Prostate gland (tissue), 2 donors: ENCODE measurements around the gene ZCCHC24. TPM values are rescaled to one million over a fixed set of nuclear protein-coding genes. Genes with fewer than 3 reads are reported as not detected.

Experiments
- DNase-seq: peaks from one replicate; pipeline ENCODE4 v3.0.0-alpha.2; 2019; ENCODE audit warnings: low spot score
- H3K27ac ChIP-seq, 2 donors: fragments of 200-600 bp; sonication (generic); 2 replicates each; pipeline ENCODE4 v1.5.1; 2017 to 2019
- H3K27me3 ChIP-seq: fragments of 200-600 bp; sonication (generic); replicated peaks from 2 replicates; pipeline ENCODE4 v1.5.1; 2019; ENCODE audit not compliant: insufficient read depth
- H3K36me3 ChIP-seq, 2 donors: fragments of 200-600 bp; sonication (generic); 1 replicate in 1 of 2; 2 replicates in 1 of 2; pipeline versions ENCODE4 v1.5.1 to v1.8.1; 2017 to 2019
- H3K4me1 ChIP-seq: fragments of 200-600 bp; sonication (generic); replicated peaks from 2 replicates; pipeline ENCODE4 v1.5.1; 2019
- H3K4me3 ChIP-seq, 2 donors: fragments of 200-600 bp; sonication (generic); 2 replicates each; pipeline ENCODE4 v1.5.1; 2017 to 2019
- H3K9me3 ChIP-seq: fragments of 200-600 bp; sonication (generic); 2 replicates; pipeline ENCODE4 v1.5.1; 2017
- CTCF ChIP-seq, 4 experiments: fragments of 200-600 bp in 2 of 4; fragments of 450-650 bp in 2 of 4; sonication (generic) in 2 of 4; IDR thresholded peaks; 1 replicate in 3 of 4; 2 replicates in 1 of 4; pipeline ENCODE4 v1.5.1; 2016 to 2019; ENCODE audit warnings: antibody characterized with exemption in 4 of 4, mild to moderate bottlenecking in 2 of 4, moderate library complexity in 2 of 4
- POLR2A ChIP-seq: fragments of 450-650 bp; IDR thresholded peaks from one replicate; pipeline ENCODE4 v1.6.1; 2016; ENCODE audit warnings: antibody characterized with exemption, mild to moderate bottlenecking
- POLR2AphosphoS5 ChIP-seq: sonication (generic); formaldehyde crosslinking; IDR thresholded peaks from one replicate; pipeline ENCODE4 v1.6.1; 2017; ENCODE audit warnings: antibody characterized with exemption
- WGBS: methylation state at CpG from one replicate; pipeline ENCODE4 v1.1.5; 2018; 5-methylcytosine and 5-hydroxymethylcytosine counted together
- intact Hi-C: fragments of 100-400 bp; cut with DNase I; formaldehyde crosslinking; loops from one replicate; pipeline ENCODE4 v1.14.2; 2022
- total RNA-seq, 2 donors: library from RNA; depleted of rRNA; stranded (reverse); fragments of >200 nt; gene quantifications; one replicate each; pipeline ENCODE4 v1.1.0, GENCODE V29; 2016

ZCCHC24 gene
- total RNA-seq, 2 donors from 2014 or later: 20.8 to 51.2 TPM

- intact Hi-C loops: loop anchor here (2.0 to 5.0 kb wide), 2 partner anchors 92 to 113 kb away; no protein-coding TSS in a partner anchor
- Histone ChIP-seq H3K4me3 (no peak overlapping the region), H3K4me1 (no peaks in the 10 kb centered on the region), H3K27ac (no peak overlapping the region), H3K27me3 (no peaks in the 10 kb centered on the region), H3K9me3 (no peaks in the 10 kb centered on the region), H3K36me3 (no peaks in the 10 kb centered on the region)
- WGBS: 10% methylated on average over 7 of the region's 7 CpGs
- DNase-seq: peak; percentile 64
- no peak for TF ChIP-seq POLR2A
- TF ChIP-seq CTCF (IDR thresholded peaks at IDR 0.05): peak; percentile 94 to 98 (median 96)
- peak; percentile 61 for TF ChIP-seq POLR2AphosphoS5
Measured at GRCh38 chr10:79374312-79375191, 70.9 kb downstream of the ZCCHC24 start.

DNA sequence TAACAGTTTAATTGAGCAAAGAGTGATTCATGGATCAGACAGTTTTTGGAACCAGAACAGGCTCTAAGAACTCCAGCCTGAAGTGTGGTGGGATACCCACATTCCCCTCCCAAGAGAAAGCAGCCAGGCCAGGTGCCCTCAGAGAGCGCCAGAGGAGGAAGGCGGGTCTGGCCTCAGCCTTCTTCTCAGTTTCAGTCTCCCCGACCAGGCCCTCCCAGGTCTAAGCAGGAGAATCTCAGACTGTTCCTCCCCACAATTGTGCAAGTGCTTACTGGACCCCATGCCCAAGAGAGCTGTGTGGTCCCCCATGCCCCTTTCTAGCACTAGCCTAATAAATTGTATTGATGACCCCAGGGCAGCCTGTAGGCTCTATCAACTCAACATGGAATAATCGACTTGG, 72.6 kb downstream of the ZCCHC24 start:
- WGBS: 95% methylated on average over 3 of the region's 4 CpGs
- intact Hi-C loops: loop anchor here (5.0 kb wide), 1 partner anchor 114 kb away; no protein-coding TSS in a partner anchor
- DNase-seq: no peak

GRCh38 chr10:79367426-79368189, 77.8 kb downstream of the ZCCHC24 start:
- no peak overlapping the region for H3K27ac ChIP-seq
- TF ChIP-seq POLR2A: no peak
- no peak for TF ChIP-seq CTCF (IDR thresholded peaks at IDR 0.05)
- TF ChIP-seq POLR2AphosphoS5: no peak
- no peaks in the 10 kb centered on the region for H3K36me3 ChIP-seq
- DNase-seq: no peak
- H3K4me1 ChIP-seq: no peaks in the 10 kb centered on the region
- WGBS: 51% methylated on average over 6 of the region's 6 CpGs
- intact Hi-C loops: no loop called here
- H3K4me3 ChIP-seq: no peak overlapping the region
- no peaks in the 10 kb centered on the region for H3K9me3 ChIP-seq
- H3K27me3 ChIP-seq: no peaks in the 10 kb centered on the region

More for the DNA sequence above, 72.6 kb downstream of the ZCCHC24 start:
- Histone ChIP-seq H3K9me3 (no peaks in the 10 kb centered on the region), H3K4me3 (no peak overlapping the region), H3K4me1 (no peaks in the 10 kb centered on the region), H3K36me3 (no peaks in the 10 kb centered on the region), H3K27ac (no peak overlapping the region), H3K27me3 (no peaks in the 10 kb centered on the region)
- no peak for TF ChIP-seq POLR2AphosphoS5
- no peak for TF ChIP-seq CTCF (IDR thresholded peaks at IDR 0.05)
- TF ChIP-seq POLR2A: no peak

DNA sequence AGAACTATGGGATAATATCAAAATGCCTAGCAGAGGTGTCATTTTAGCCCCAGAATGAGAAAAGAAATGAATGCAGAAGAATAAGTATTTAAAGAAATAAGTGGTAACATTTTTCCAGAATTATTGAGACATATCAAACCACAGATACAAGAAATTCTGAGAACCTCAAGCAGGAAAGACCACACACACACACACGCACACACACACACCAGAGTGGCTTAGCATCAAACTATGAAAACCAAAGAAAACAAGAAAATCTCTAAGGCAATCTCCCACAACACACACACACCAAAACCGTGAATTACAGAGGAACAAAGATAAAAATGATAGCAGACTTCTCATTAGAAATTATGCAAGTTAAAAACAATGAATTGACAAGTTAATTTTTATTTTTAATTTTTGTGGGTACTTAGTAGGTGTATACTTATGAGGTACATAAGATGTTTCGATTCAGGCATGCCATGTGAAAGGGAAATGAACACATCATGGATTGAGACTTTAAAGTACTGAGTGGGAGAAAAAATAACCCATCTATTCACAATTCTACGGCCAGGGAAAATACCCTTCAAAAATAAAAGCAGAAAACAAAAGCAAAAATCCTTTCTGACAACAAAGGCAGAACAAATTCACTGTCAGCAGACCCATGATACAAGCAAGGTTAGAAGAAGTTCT, 83.6 kb downstream of the ZCCHC24 start:
- DNase-seq: no peak
- H3K4me3 ChIP-seq: no peak overlapping the region
- intact Hi-C loops: no loop called here
- no peaks in the 10 kb centered on the region for H3K27me3 ChIP-seq
- H3K4me1 ChIP-seq: no peaks in the 10 kb centered on the region
- no peaks in the 10 kb centered on the region for H3K9me3 ChIP-seq
- TF ChIP-seq POLR2A (no peak), POLR2AphosphoS5 (no peak), CTCF (IDR thresholded peaks at IDR 0.05) (no peak)
- H3K27ac ChIP-seq: no peak overlapping the region
- no peaks in the 10 kb centered on the region for H3K36me3 ChIP-seq
- 78% methylated on average over 4 of the region's 4 CpGs for WGBS
